WTC11 (cell line): ENCODE data around the gene CAST. TPM values are rescaled to one million over a fixed set of nuclear protein-coding genes. Genes with fewer than 3 reads are reported as not detected.

Experiments used
- ATAC-seq: fragments of 200-7000 bp; cut with Tn5 transposase; 2 replicates; pipeline ENCODE4 v1.10.0; 2021; ENCODE audit warnings: mild to moderate bottlenecking, moderate library complexity
- CTCF ChIA-PET: fragments of 300-600 bp; sonication (Branson Sonifier 250); formaldehyde crosslinking; loops from one replicate; lab custom pipeline; 2021; ENCODE audit warnings: antibody characterized with exemption; lab: Charles Lee
- POLR2A ChIA-PET: fragments of 350-600 bp; sonication (Branson Sonifier 250); formaldehyde crosslinking; loops from one replicate; lab custom pipeline; 2021; ENCODE audit warnings: antibody characterized with exemption; lab: Charles Lee
- DNase-seq: peaks from one replicate; pipeline ENCODE4 v3.0.0; 2021; ENCODE audit warnings: low spot score
- H3K27ac Mint-ChIP-seq: 2 replicates; pipeline ENCODE4 v1.8.0; 2021; ENCODE audit warnings: mixed read lengths
- H3K27me3 Mint-ChIP-seq: 2 replicates; pipeline ENCODE4 v1.8.0; 2021; ENCODE audit warnings: low read depth, mild to moderate bottlenecking, moderate library complexity, mixed read lengths
- H3K36me3 Mint-ChIP-seq: 2 replicates; pipeline ENCODE4 v1.8.0; 2021; ENCODE audit warnings: mixed read lengths
- H3K4me1 Mint-ChIP-seq: 2 replicates; pipeline ENCODE4 v1.8.0; 2022; ENCODE audit warnings: mixed read lengths
- H3K4me3 Mint-ChIP-seq: 2 replicates; pipeline ENCODE4 v1.8.0; 2021; ENCODE audit warnings: mild to moderate bottlenecking, moderate library complexity, mixed read lengths
- H3K9me3 Mint-ChIP-seq: 2 replicates; pipeline ENCODE4 v1.8.0; 2021; ENCODE audit warnings: mixed read lengths
- ATF1 ChIP-seq: sonication (generic); formaldehyde crosslinking; IDR thresholded peaks from 2 replicates; pipeline ENCODE4 v1.8.1; 2023; ENCODE audit warnings: mild to moderate bottlenecking, moderate library complexity, missing genetic modification reagents
- CBFB ChIP-seq: sonication (generic); formaldehyde crosslinking; IDR thresholded peaks from 2 replicates; pipeline ENCODE4 v1.8.1; 2022; ENCODE audit warnings: mild to moderate bottlenecking, low read depth, missing genetic modification reagents
- CREB1 ChIP-seq: sonication (generic); formaldehyde crosslinking; IDR thresholded peaks from 2 replicates; pipeline ENCODE4 v1.8.0; 2023; ENCODE audit warnings: mild to moderate bottlenecking, missing genetic modification reagents
- CREM ChIP-seq: sonication (generic); formaldehyde crosslinking; IDR thresholded peaks from 2 replicates; pipeline ENCODE4 v1.8.1; 2022; ENCODE audit warnings: mild to moderate bottlenecking, missing genetic modification reagents, moderate library complexity
- EMX1 ChIP-seq: fragments of 250-450 bp; sonication (Bioruptor Pico); IDR thresholded peaks from 2 replicates; pipeline ENCODE4 v1.8.0; 2021; ENCODE audit warnings: mild to moderate bottlenecking
- ETV6 ChIP-seq: sonication (generic); formaldehyde crosslinking; IDR thresholded peaks from 2 replicates; pipeline ENCODE4 v1.8.1; 2022; ENCODE audit warnings: mild to moderate bottlenecking, missing genetic modification reagents
- FOXK1 ChIP-seq: sonication (generic); formaldehyde crosslinking; IDR thresholded peaks from 2 replicates; pipeline ENCODE4 v1.8.0; 2022; ENCODE audit warnings: mild to moderate bottlenecking, moderate library complexity, missing genetic modification reagents
- FOXP4 ChIP-seq: sonication (generic); formaldehyde crosslinking; IDR thresholded peaks from 2 replicates; pipeline ENCODE4 v1.8.0; 2022; ENCODE audit warnings: mild to moderate bottlenecking, missing genetic modification reagents
- HMGA2 ChIP-seq: fragments of 250-450 bp; sonication (Bioruptor Pico); IDR thresholded peaks from 2 replicates; pipeline ENCODE4 v1.4.0; 2021; ENCODE audit warnings: mild to moderate bottlenecking, moderate library complexity
- HMGXB4 ChIP-seq: sonication (generic); formaldehyde crosslinking; IDR thresholded peaks from 2 replicates; pipeline ENCODE4 v1.8.1; 2023; ENCODE audit warnings: mild to moderate bottlenecking, moderate library complexity, missing genetic modification reagents
- JAZF1 ChIP-seq: fragments of 250-450 bp; sonication (Bioruptor Pico); IDR thresholded peaks from 2 replicates; pipeline ENCODE4 v1.9.0; 2021; ENCODE audit warnings: moderate library complexity, mild to moderate bottlenecking, inconsistent platforms
- KAT7 ChIP-seq: sonication (generic); formaldehyde crosslinking; IDR thresholded peaks from 2 replicates; pipeline ENCODE4 v1.8.1; 2023; ENCODE audit warnings: missing genetic modification reagents, mild to moderate bottlenecking, borderline replicate concordance
- MYBL2 ChIP-seq: sonication (generic); formaldehyde crosslinking; IDR thresholded peaks from 2 replicates; pipeline ENCODE4 v1.8.1; 2023; ENCODE audit warnings: mild to moderate bottlenecking, moderate library complexity, missing genetic modification reagents
- NFE2L1 ChIP-seq: sonication (generic); formaldehyde crosslinking; IDR thresholded peaks from 2 replicates; pipeline ENCODE4 v1.8.1; 2023; ENCODE audit warnings: missing genetic modification reagents
- SMAD4 ChIP-seq: sonication (generic); formaldehyde crosslinking; IDR thresholded peaks from 2 replicates; pipeline ENCODE4 v1.8.0; 2022; ENCODE audit warnings: mild to moderate bottlenecking, missing genetic modification reagents
- SOX15 ChIP-seq: fragments of 250-450 bp; sonication (Bioruptor Pico); IDR thresholded peaks from 2 replicates; pipeline ENCODE4 v1.9.0; 2021; ENCODE audit warnings: mild to moderate bottlenecking
- TEAD4 ChIP-seq: sonication (generic); formaldehyde crosslinking; IDR thresholded peaks from 2 replicates; pipeline ENCODE4 v1.8.0; 2022; ENCODE audit warnings: mild to moderate bottlenecking, missing genetic modification reagents
- ZBTB21 ChIP-seq: sonication (generic); formaldehyde crosslinking; IDR thresholded peaks from 2 replicates; pipeline ENCODE4 v1.8.1; 2023; ENCODE audit warnings: mild to moderate bottlenecking, missing genetic modification reagents, borderline replicate concordance
- ZNF219 ChIP-seq: sonication (generic); formaldehyde crosslinking; IDR thresholded peaks from 2 replicates; pipeline ENCODE4 v1.8.0; 2023; ENCODE audit warnings: missing genetic modification reagents, mild to moderate bottlenecking, borderline replicate concordance
- ZNF396 ChIP-seq: fragments of 250-450 bp; sonication (Bioruptor Pico); IDR thresholded peaks from 2 replicates; pipeline ENCODE4 v1.8.0; 2021; ENCODE audit warnings: mild to moderate bottlenecking, moderate library complexity, borderline replicate concordance
- total RNA-seq: library from RNA; stranded (reverse); gene quantifications from 3 replicates; pipeline ENCODE4 v1.2.3, GENCODE V29; 2021
- TF ChIP-seq, protein P1 (sequence below): sonication (generic); formaldehyde crosslinking; IDR thresholded peaks from 2 replicates; pipeline ENCODE4 v1.8.1; 2022; ENCODE audit warnings: mild to moderate bottlenecking, missing genetic modification reagents, moderate library complexity, borderline replicate concordance
- TF ChIP-seq, protein P2 (sequence below): sonication (generic); formaldehyde crosslinking; IDR thresholded peaks from 2 replicates; pipeline ENCODE4 v1.8.1; 2022; ENCODE audit warnings: mild to moderate bottlenecking, moderate library complexity, missing genetic modification reagents

The CAST gene
- total RNA-seq, 1 experiment from 2014 or later: 40.0 TPM

DNA sequence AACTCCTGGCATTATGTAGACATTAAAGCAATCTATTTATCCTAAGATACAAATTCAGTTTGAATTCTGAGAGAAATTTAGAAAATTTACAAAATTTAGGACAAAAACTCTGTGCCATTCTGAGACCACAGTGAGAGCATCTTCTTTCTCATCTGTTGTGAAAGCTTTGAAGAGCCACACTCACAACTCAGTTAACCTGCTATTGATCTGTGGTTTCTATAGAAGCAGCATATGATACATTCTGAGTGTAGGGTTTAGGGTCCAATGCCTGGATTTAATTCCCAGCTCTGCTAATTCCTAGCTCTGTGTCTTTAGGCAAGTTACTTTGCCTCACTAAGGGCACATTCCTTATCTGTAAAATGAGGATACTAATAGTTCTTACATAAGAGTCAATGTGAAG lies 21.6 kb downstream of the CAST start:
- Mint-ChIP-seq H3K27ac (no peak overlapping the region), H3K9me3 (no peaks in the 10 kb centered on the region)
- TF ChIP-seq HMGXB4 (CRISPR knock-in tag) (no peak), EMX1 (CRISPR knock-in tag) (no peak), JAZF1 (CRISPR knock-in tag) (no peak), TEAD4 (CRISPR knock-in tag) (no peak), CBFB (CRISPR knock-in tag) (no peak), FOXP4 (CRISPR knock-in tag) (no peak), ZNF219 (CRISPR knock-in tag) (no peak)
- TF ChIP-seq, protein P1, sequence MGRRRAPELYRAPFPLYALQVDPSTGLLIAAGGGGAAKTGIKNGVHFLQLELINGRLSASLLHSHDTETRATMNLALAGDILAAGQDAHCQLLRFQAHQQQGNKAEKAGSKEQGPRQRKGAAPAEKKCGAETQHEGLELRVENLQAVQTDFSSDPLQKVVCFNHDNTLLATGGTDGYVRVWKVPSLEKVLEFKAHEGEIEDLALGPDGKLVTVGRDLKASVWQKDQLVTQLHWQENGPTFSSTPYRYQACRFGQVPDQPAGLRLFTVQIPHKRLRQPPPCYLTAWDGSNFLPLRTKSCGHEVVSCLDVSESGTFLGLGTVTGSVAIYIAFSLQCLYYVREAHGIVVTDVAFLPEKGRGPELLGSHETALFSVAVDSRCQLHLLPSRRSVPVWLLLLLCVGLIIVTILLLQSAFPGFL (CRISPR knock-in tag): no peak
- TF ChIP-seq, all 79 proteins: peak for 0
- ChIA-PET POLR2A (no interaction called here), CTCF (no interaction called here)
- Mint-ChIP-seq H3K36me3 (no peaks in the 10 kb centered on the region), H3K27me3 (no peaks in the 10 kb centered on the region), H3K4me3 (no peak overlapping the region), H3K4me1 (peaks cover 7% of the 10 kb centered on the region; the same call in 1 of the 2 replicates)
- ATAC-seq (no peak), DNase-seq (no peak)

GRCh38 chr5:96687080-96687479 lies 24.9 kb downstream of the CAST start:
- peaks cover 4% of the 10 kb centered on the region; the same call in 1 of the 2 replicates for H3K4me1 Mint-ChIP-seq
- ATAC-seq (no peak), DNase-seq (no peak)
- POLR2A ChIA-PET: no interaction called here
- peak overlapping the region; percentile 24; the same call in 1 of the 2 replicates for H3K27ac Mint-ChIP-seq
- TF ChIP-seq ZNF396 (CRISPR knock-in tag) (no peak), CREM (no peak), ZBTB21 (no peak), KAT7 (CRISPR knock-in tag) (no peak), FOXK1 (CRISPR knock-in tag) (no peak), SMAD4 (CRISPR knock-in tag) (no peak), HMGXB4 (CRISPR knock-in tag) (no peak), MYBL2 (no peak), SOX15 (CRISPR knock-in tag) (no peak), NFE2L1 (CRISPR knock-in tag) (no peak), HMGA2 (CRISPR knock-in tag) (no peak), ZNF219 (CRISPR knock-in tag) (no peak), ETV6 (CRISPR knock-in tag) (no peak), ATF1 (CRISPR knock-in tag) (no peak), CREB1 (no peak)
- TF ChIP-seq, protein P2, sequence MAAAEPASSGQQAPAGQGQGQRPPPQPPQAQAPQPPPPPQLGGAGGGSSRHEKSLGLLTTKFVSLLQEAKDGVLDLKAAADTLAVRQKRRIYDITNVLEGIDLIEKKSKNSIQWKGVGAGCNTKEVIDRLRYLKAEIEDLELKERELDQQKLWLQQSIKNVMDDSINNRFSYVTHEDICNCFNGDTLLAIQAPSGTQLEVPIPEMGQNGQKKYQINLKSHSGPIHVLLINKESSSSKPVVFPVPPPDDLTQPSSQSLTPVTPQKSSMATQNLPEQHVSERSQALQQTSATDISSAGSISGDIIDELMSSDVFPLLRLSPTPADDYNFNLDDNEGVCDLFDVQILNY (CRISPR knock-in tag): no peak
- TF ChIP-seq, all 79 proteins: peak for 0
- Mint-ChIP-seq H3K9me3 (no peaks in the 10 kb centered on the region), H3K27me3 (no peaks in the 10 kb centered on the region), H3K4me3 (no peak overlapping the region), H3K36me3 (no peaks in the 10 kb centered on the region)
- CTCF ChIA-PET: interaction anchor here (1.5 to 2.1 kb wide), 2 partner anchors 73 to 343 kb away, joined by 7 read pairs; no protein-coding TSS in a partner anchor
